ENCODE data around the gene POLD4.
"Not testable (repeated sequence)": the region's sequence is repeated elsewhere in the genome, so short reads cannot be mapped to it uniquely, and the experiment has no call there.

POLD4 gene

DNA sequence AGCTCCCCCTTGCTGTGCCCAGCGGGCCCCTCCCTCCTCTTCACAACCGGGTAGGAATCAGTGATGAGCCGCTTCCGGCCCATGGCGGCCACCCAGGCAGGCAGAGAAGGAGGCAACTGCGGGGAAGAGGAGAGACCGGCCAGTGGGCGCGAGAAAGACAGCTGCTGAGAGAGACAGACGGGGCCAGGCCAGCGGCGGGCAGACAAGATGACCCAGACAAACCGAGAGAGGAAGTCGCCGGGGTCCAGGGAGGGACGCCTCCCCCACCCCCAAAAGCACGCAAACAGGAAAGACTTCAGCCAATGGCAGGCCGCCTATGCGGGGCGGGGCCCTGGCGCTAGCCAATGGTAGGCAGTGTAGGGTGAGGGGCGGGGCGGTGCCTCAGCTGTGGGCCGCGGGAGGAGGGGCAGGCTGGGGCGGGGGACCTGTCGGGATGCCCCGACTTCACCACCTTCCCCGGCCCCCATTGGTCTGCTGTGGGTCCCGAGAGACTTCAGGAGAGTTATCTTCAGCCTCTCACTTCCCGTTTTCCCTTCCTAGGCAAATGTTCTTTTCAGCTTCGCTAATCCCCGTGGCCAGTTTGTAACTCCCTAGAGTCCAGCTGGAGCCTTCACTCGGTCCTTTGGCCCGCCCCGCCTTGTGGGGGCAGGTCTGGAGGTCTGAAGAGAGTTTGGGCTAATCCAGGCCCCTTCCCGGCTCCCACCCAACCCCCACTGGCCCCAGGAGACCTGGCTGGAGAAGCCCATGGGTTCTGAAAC, at the start of gene POLD4:
POLD4 (minus strand) TSS at position 230 of the 758 bp plus-strand sequence; CDS start at position 83, 147 bp downstream.
- Histone ChIP-seq H3K4me3 (ENCODE audit: low read depth, low read length) (peak within 1 kb of the TSS; percentile 75), H3K27ac (peak within 1 kb of the TSS; percentile 97), H3K36me3 (replicated peaks) (no peaks in the 10 kb centered on the region), H3K27me3 (replicated peaks) (no peaks in the 10 kb centered on the region)
- in situ Hi-C loops (cut with HindIII; ENCODE audit: low pct_ligation_motif_present, low sequenced_read_pairs) = no loop called here
- DNase-seq = peak; percentile 97
- TF ChIP-seq, protein P1, sequence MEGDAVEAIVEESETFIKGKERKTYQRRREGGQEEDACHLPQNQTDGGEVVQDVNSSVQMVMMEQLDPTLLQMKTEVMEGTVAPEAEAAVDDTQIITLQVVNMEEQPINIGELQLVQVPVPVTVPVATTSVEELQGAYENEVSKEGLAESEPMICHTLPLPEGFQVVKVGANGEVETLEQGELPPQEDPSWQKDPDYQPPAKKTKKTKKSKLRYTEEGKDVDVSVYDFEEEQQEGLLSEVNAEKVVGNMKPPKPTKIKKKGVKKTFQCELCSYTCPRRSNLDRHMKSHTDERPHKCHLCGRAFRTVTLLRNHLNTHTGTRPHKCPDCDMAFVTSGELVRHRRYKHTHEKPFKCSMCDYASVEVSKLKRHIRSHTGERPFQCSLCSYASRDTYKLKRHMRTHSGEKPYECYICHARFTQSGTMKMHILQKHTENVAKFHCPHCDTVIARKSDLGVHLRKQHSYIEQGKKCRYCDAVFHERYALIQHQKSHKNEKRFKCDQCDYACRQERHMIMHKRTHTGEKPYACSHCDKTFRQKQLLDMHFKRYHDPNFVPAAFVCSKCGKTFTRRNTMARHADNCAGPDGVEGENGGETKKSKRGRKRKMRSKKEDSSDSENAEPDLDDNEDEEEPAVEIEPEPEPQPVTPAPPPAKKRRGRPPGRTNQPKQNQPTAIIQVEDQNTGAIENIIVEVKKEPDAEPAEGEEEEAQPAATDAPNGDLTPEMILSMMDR (IDR thresholded peaks at IDR 0.05; ENCODE audit: low read depth, low read length, missing control alignments) = no peak

- peaks cover 21% of the 10 kb centered on the region for H3K36me3 ChIP-seq (replicated peaks)
- H3K27ac ChIP-seq; in situ Hi-C loops (cut with HindIII; ENCODE audit: low pct_ligation_motif_present, low sequenced_read_pairs); H3K4me3 ChIP-seq (ENCODE audit: low read depth, low read length); H3K27me3 ChIP-seq (replicated peaks); DNase-seq: not testable (repeated sequence)
Measured at GRCh38 chr11:67403085-67403484, 49.7 kb upstream of the POLD4 start.

- Histone ChIP-seq H3K36me3 (replicated peaks) (peaks cover 28% of the 10 kb centered on the region), H3K4me3 (ENCODE audit: low read depth, low read length) (peak overlapping the region; percentile 43), H3K27ac (peak overlapping the region; percentile 60)
- H3K27me3 ChIP-seq (replicated peaks); DNase-seq; in situ Hi-C loops (cut with HindIII; ENCODE audit: low pct_ligation_motif_present, low sequenced_read_pairs): not testable (repeated sequence)
Measured at GRCh38 chr11:67402192-67402839, 49.0 kb upstream of the POLD4 start.

- peak; percentile 69 for DNase-seq
- Histone ChIP-seq H3K36me3 (replicated peaks) (peaks cover 31% of the 10 kb centered on the region), H3K27ac (peak within 1 kb of the TSS; percentile 80), H3K4me3 (ENCODE audit: low read depth, low read length) (peak within 1 kb of the TSS; percentile 85), H3K27me3 (replicated peaks) (no peaks in the 10 kb centered on the region)
- TF ChIP-seq, protein P1 (IDR thresholded peaks at IDR 0.05; ENCODE audit: low read depth, low read length, missing control alignments) = peak; percentile 23
- in situ Hi-C loops (cut with HindIII; ENCODE audit: low pct_ligation_motif_present, low sequenced_read_pairs) = no loop called here
Measured at GRCh38 chr11:67401495-67402191, 48.3 kb upstream of the POLD4 start, which contains the start of gene PPP1CA. Gene PPP1CA (minus strand): TSS chr11:67401858. CDS start chr11:67401782, 76 bp downstream.

DNA sequence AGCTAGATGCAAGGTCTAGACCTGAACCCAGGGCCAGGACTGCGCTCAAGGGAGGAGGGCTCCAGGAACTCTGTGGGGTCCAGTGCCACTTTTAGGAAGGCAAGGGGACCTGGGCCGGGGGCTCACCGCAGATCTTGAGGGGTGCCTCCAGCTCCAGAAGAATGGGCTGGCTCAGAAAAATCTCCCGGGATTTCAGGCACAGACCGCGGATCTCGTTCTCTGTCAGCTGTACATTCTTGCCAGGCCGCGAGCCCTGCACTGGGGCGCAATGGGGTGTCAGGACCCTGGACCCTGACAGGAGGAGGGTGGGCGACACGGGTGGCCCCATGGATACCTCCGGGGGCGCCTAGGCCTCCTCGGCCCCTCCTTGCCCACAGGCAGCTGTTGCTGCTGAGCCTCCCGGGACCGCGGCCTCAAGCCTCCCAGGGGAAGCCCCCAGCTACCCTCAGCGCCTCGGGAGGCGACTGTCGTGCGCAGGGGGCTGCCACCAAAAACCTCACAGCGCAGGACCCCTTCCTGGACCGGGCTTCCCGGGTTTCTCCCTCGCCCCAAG, 47.7 kb upstream of the POLD4 start:
- TF ChIP-seq, protein P1 (IDR thresholded peaks at IDR 0.05; ENCODE audit: low read depth, low read length, missing control alignments) = no peak
- no peak for DNase-seq
- Histone ChIP-seq H3K4me3 (ENCODE audit: low read depth, low read length) (peak overlapping the region; percentile 85), H3K36me3 (replicated peaks) (peaks cover 31% of the 10 kb centered on the region), H3K27ac (peak overlapping the region; percentile 80), H3K27me3 (replicated peaks) (no peaks in the 10 kb centered on the region)
- in situ Hi-C loops (cut with HindIII; ENCODE audit: low pct_ligation_motif_present, low sequenced_read_pairs) = no loop called here

- Histone ChIP-seq H3K4me3 (ENCODE audit: low read depth, low read length) (peak overlapping the region; percentile 85), H3K36me3 (replicated peaks) (peaks cover 31% of the 10 kb centered on the region), H3K27ac (no peak overlapping the region), H3K27me3 (replicated peaks) (no peaks in the 10 kb centered on the region)
- in situ Hi-C loops (cut with HindIII; ENCODE audit: low pct_ligation_motif_present, low sequenced_read_pairs) = no loop called here
- DNase-seq = no peak
- TF ChIP-seq, protein P1 (IDR thresholded peaks at IDR 0.05; ENCODE audit: low read depth, low read length, missing control alignments) = no peak
Measured at GRCh38 chr11:67400251-67400941, 47.0 kb upstream of the POLD4 start.

Data from brain microvascular endothelial cell (primary cell).